ENCODE results near the gene COL24A1.
A peak's percentile ranks its signal among the peaks of the same experiment; 100 is the strongest.

Gene COL24A1

DNA sequence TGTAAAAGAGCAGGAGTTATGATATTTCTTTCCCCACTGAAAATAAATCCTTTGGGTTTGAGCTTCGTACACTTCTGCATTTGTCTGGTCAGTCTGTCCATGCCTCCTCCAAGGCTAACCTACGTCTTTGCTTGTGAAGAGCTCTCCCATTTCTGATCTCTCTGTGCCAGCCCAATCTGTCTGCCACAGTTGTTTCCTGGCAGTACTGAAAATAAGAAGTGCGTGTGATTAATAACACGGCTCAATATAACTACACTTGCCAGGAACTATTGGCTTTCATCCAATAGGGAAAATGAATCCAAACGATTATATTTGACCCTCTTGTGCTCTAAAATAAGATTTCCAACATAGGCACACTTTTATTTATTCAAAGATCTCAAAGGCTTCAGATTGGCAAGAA is 19.2 kb upstream of the COL24A1 start:
- no peaks in the 10 kb centered on the region for H3K27me3 Mint-ChIP-seq

DNA sequence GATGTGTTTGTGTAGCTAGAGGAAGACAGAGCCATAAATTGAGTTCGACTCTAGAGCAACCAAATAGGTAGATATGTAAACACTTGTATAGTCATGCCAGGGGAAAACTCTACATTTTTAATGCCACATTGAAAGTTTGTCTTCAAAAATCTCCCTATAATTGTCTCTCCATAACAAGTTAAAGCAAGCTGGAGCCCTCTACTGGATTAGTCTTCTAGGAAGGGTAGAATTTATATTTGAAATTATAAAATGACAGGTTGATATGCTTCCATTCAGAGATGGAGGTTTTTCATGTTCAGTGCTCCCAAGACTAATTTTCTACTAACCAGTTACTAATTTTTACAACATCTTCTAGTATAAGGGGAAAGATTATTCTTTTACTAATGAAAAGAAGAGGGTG is 13.1 kb upstream of the COL24A1 start:
- Mint-ChIP-seq H3K4me1 (no peaks in the 10 kb centered on the region), H3K36me3 (ENCODE audit: low read depth) (no peaks in the 10 kb centered on the region), H3K27ac (no peak overlapping the region), H3K9me3 (peaks cover 12% of the 10 kb centered on the region), H3K4me3 (no peak overlapping the region), H3K27me3 (no peaks in the 10 kb centered on the region)
- ATAC-seq (no peak), DNase-seq (no peak)

More for the DNA sequence above, 19.2 kb upstream of the COL24A1 start:
- H3K4me3 Mint-ChIP-seq, result no peak overlapping the region
- H3K9me3 Mint-ChIP-seq, result peaks cover 4% of the 10 kb centered on the region
- no peaks in the 10 kb centered on the region for H3K4me1 Mint-ChIP-seq
- H3K36me3 Mint-ChIP-seq (ENCODE audit: low read depth), result no peaks in the 10 kb centered on the region
- H3K27ac Mint-ChIP-seq, result no peak overlapping the region
- DNase-seq (no peak), ATAC-seq (no peak)

DNA sequence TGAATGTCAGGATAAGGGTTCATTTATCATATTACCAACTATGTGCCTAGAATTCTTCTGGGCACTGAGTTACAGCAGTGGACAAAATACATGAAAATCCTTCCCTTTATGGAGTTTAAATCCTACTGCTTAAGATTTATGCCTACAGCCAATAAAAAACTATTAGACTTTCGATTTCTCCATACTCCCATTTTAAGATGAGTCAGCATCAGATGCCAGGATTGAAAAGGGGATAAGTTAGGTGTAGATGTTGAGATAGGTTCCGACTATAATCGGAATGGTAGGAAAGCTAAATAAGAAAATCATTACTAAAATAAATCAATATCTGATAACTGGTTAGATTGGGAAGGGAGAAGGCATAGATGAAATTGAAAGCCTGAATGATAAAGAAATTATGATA is 3.2 kb upstream of the COL24A1 start:
- DNase-seq (no peak), ATAC-seq (no peak)
- H3K9me3 Mint-ChIP-seq, result no peaks in the 10 kb centered on the region
- no peak overlapping the region for H3K27ac Mint-ChIP-seq
- H3K36me3 Mint-ChIP-seq (ENCODE audit: low read depth), result no peaks in the 10 kb centered on the region
- H3K4me3 Mint-ChIP-seq, result no peak overlapping the region
- H3K27me3 Mint-ChIP-seq, result peaks cover 32% of the 10 kb centered on the region
- H3K4me1 Mint-ChIP-seq, result peaks cover 4% of the 10 kb centered on the region

DNA sequence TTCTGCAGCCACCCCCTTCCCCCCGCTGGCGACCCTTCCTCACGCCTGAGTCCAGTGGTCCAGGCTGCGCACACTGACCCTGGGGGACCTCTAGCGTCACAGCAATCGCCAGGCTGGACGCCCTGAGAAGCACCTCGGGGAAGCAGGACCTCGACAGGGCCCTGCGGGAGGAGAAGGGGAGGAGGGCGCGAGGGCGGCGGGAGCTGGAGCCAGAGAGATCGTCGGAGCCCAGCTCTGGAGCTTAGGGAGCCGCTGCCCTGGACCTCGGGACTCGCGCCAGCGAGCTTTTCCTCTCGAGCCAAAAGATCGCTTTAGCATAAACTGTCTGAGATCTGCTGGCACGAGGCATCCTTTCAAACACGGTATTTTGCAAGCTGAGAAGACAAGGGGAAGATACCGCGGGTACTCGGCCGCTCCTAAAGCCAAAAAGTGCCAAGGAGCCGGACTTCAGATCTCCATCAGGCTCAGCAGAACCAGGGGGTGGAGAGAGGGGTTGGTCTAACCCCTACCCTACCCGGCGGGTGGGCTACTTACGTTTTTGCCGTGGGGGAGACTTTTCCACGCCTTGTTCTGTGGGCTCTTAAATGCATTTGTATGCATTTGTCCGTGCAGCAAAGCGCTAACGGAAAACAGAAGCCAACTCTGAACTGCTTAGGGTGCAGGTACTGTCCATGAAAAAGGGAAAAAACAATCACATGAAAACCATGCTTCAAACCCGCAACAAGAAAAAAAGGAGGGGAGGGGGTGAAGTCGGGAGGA is 586 bp downstream of the COL24A1 start:
- Mint-ChIP-seq H3K4me3 (peak overlapping the region; percentile 32), H3K4me1 (peaks cover 4% of the 10 kb centered on the region), H3K27ac (no peak overlapping the region), H3K9me3 (no peaks in the 10 kb centered on the region), H3K36me3 (ENCODE audit: low read depth) (no peaks in the 10 kb centered on the region), H3K27me3 (peaks cover 47% of the 10 kb centered on the region)
- ATAC-seq (no peak), DNase-seq (no peak)

DNA sequence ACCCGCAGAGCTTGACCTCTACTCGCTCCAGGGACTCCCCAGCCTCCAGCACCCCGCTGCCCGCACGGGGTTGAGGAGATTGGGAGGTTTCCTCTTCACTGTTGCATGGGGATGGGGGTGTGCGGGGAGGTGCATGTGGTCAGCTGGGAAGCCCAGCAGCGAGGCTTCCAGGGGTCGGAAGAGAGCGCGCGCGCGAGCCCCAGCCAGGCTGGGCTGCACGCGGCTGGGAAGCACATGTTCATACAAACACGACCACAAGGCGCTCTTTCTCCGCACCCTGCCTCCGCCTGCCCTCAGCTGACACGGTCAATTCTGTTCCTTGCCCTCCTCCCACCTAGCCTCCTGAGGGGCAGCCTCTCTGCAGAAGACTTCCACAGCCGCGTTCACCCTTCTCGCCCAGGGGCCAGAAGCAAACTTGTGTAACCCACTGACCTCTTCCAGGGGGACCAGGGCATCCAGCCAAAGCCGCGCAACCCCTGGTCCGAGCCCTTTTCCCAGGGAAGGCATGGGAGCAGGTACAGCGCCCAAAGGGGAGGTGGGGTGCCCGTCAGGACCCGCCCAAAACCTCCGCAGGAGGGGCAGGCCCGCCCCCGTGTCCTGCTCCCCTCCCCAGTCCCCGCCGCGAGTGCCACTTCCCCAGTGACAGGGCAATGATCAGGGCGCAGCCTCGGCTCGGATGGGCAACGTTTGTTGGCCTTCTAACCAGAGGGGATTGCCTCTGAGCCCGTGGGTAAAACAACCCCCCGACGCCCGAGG is 1.3 kb downstream of the COL24A1 start:
- ATAC-seq, result no peak
- H3K27ac Mint-ChIP-seq, result no peak overlapping the region
- H3K27me3 Mint-ChIP-seq, result peaks cover 47% of the 10 kb centered on the region

DNA sequence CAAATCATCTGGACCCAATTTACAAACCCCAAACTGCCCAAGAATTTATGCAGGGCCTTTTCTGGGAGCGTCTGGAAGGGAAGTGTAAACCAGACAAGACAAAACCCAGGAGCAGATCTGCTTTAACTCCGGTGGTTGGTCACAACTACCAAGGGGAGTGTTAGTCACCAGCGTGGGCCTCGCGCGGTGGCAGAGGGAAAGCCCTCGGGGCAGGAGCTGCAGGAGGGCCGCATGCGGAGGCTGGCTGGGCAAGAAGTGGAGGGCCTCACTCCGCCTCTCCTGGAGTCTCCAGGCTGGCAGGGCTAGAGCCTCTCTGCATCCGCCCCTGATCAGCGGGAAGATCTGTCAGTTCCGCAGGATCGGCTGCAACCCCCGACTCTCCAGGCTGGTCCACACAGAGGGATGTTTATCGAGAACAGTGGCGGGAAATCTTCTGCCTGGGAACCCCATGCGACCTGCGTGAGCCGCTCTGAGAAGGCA is 2.0 kb downstream of the COL24A1 start:
- DNase-seq (no peak), ATAC-seq (no peak)
- Mint-ChIP-seq H3K9me3 (no peaks in the 10 kb centered on the region), H3K36me3 (ENCODE audit: low read depth) (no peaks in the 10 kb centered on the region), H3K4me1 (peaks cover 4% of the 10 kb centered on the region), H3K27me3 (peaks cover 47% of the 10 kb centered on the region), H3K4me3 (no peak overlapping the region), H3K27ac (no peak overlapping the region)

More for the DNA sequence above, 1.3 kb downstream of the COL24A1 start:
- H3K4me1 Mint-ChIP-seq, result peaks cover 4% of the 10 kb centered on the region
- H3K36me3 Mint-ChIP-seq (ENCODE audit: low read depth), result no peaks in the 10 kb centered on the region
- no peak overlapping the region for H3K4me3 Mint-ChIP-seq
- H3K9me3 Mint-ChIP-seq, result no peaks in the 10 kb centered on the region
- no peak for DNase-seq

DNA sequence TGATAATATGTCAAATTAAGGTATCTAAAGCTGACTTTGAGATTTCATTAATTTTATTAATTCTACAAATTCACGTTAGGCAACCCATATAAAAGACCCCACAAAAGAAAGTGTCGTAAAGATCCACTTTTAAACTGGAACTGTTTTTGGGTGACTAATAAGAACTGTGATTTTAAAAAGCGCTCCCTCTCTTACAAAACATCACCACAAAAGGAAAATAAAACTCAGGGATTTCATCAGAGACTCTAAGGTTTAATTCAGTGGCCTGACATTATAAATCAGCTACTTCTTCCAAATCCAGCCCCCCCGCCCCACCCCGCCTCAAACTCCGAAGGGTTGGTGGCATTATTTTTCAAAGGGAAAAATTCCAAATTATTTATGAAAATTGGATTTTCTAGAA is 2.7 kb downstream of the COL24A1 start:
- Mint-ChIP-seq H3K4me1 (peaks cover 4% of the 10 kb centered on the region), H3K27me3 (peaks cover 47% of the 10 kb centered on the region), H3K4me3 (no peak overlapping the region), H3K9me3 (no peaks in the 10 kb centered on the region), H3K36me3 (ENCODE audit: low read depth) (no peaks in the 10 kb centered on the region), H3K27ac (no peak overlapping the region)
- DNase-seq, result no peak
- ATAC-seq, result no peak

DNA sequence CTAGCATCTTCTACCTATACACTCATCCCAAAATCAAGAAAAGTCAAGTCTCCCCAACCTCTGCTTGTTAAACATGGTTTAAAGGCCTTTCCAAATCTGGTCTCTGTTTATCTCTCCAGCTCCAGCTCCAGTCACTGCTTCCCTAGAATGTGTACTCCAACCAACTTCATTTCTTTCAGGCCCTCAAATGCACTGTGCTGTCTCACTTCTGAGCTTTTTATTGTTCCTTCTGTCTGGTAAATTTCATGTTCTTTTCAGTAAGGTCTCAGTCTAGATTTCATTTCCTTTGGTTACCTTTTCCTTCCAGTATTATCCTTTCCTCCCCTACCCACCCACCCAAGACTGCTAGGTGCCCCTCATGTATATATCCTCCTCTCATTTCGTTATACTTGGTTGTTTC is 3.7 kb downstream of the COL24A1 start:
- H3K9me3 Mint-ChIP-seq, result no peaks in the 10 kb centered on the region
- ATAC-seq, result no peak
- no peak for DNase-seq

DNA sequence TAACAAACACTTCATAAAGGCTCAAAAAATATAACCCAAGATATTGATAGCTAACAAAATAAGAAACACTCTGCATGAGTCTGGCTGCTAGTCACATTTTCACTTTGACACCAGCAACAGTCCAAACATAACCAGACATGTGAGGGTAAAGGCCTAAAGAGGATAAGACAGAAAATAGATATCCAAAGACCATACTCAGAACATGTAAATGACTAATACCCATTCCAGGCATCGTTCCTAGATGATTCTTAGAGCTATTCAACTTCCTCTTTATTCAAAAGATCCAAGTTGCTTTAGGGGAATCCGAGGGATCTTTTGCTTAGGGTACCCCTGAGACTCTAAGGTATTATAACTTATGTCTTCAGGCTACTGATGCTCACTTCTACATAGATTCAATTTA is 5.1 kb downstream of the COL24A1 start:
- DNase-seq (no peak), ATAC-seq (no peak)
- no peak overlapping the region for H3K4me3 Mint-ChIP-seq
- peaks cover 27% of the 10 kb centered on the region for H3K27me3 Mint-ChIP-seq
- H3K36me3 Mint-ChIP-seq (ENCODE audit: low read depth), result no peaks in the 10 kb centered on the region
- peaks cover 2% of the 10 kb centered on the region for H3K4me1 Mint-ChIP-seq
- H3K9me3 Mint-ChIP-seq, result no peaks in the 10 kb centered on the region
- H3K27ac Mint-ChIP-seq, result no peak overlapping the region

More for the DNA sequence above, 3.7 kb downstream of the COL24A1 start:
- Mint-ChIP-seq H3K27ac (no peak overlapping the region), H3K4me3 (no peak overlapping the region), H3K36me3 (ENCODE audit: low read depth) (no peaks in the 10 kb centered on the region), H3K27me3 (peaks cover 40% of the 10 kb centered on the region), H3K4me1 (peaks cover 4% of the 10 kb centered on the region)

DNA sequence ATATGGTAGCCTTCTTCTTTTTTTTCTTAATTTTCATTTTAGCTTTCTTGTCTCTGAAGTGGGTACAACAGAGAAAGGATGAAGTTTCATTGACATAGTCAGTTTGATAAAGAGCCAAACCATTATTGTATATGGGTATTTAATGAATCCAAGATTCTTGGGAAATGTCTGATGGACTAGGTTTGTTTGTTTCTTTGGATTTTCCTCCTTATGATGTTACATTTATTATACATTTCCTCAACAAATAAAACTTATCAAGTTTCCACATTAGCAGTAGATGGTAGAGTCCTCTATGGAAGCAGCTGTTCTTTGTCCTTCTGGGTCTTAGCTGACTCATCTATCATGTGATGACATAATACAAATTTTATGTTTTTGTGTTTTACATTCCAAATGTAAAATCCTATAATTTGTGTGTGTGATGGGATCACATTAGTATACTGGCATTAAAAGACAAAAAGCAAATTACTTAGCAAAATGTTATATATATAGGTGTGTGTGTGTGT is 6.0 kb downstream of the COL24A1 start:
- H3K36me3 Mint-ChIP-seq (ENCODE audit: low read depth), result no peaks in the 10 kb centered on the region
- no peaks in the 10 kb centered on the region for H3K9me3 Mint-ChIP-seq
- no peaks in the 10 kb centered on the region for H3K4me1 Mint-ChIP-seq
- no peak overlapping the region for H3K4me3 Mint-ChIP-seq
- ATAC-seq, result no peak
- peaks cover 20% of the 10 kb centered on the region for H3K27me3 Mint-ChIP-seq
- H3K27ac Mint-ChIP-seq, result no peak overlapping the region
- DNase-seq, result no peak

DNA sequence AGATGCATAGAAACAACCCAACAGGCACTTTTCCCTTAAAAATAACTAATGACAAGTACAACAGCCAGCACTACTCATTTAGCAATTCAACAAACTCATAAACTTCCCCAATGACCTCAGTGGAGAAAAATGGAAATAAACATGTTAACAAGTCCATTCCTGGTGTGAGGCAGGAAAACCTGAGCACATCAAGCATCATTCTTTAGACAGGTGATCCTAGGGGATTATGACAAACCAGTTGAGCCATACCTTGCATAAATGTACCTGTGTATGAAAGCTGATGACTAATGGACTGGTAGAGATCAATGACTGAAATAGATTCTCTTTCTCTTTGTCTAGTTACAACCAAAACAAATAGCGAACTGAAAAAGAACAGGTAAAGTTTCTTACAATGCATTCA is 7.0 kb downstream of the COL24A1 start:
- Mint-ChIP-seq H3K4me1 (no peaks in the 10 kb centered on the region), H3K36me3 (ENCODE audit: low read depth) (no peaks in the 10 kb centered on the region), H3K9me3 (no peaks in the 10 kb centered on the region), H3K27ac (no peak overlapping the region), H3K4me3 (no peak overlapping the region), H3K27me3 (peaks cover 12% of the 10 kb centered on the region)
- DNase-seq (no peak), ATAC-seq (no peak)

DNA sequence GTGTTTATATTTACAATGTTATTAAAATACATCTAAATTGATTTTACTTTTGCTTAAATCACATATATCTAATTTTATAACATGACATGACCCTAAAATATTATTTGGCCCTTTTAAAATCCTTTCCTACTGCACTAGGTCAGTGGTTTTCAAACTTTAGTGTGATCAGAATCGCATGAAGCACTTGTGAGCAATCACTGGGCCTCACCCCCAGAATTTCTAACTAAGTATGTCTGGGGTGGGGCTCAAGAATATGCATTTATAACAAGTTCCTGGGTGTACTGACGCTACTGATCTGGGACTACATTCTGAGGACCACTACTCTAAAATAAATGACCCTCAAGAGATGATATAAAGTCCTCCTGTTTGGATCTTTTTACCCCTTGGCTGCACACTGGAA is 8.8 kb downstream of the COL24A1 start:
- Mint-ChIP-seq H3K4me1 (no peaks in the 10 kb centered on the region), H3K36me3 (ENCODE audit: low read depth) (no peaks in the 10 kb centered on the region), H3K4me3 (no peak overlapping the region), H3K27ac (no peak overlapping the region), H3K27me3 (peaks cover 3% of the 10 kb centered on the region), H3K9me3 (no peaks in the 10 kb centered on the region)
- ATAC-seq (no peak), DNase-seq (no peak)

DNA sequence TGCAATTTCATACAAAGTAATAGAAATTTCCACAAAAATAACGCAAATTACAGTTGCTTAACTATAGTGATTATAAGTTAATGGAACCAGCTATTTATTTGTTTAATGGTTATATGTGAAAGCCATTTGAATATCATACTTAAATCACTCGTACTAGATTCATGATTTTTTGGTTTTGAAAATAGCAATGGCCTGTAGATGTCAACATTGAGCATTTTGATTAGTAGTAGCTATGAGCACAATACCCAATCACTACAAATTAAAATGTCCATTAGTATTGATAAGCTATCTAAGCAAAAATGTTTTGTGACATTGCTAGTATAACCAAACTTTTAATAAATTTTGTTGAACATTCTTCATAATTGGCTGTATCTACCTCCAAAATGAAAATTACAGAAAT is 10.0 kb downstream of the COL24A1 start:
- H3K27me3 Mint-ChIP-seq, result peaks cover 2% of the 10 kb centered on the region
- no peaks in the 10 kb centered on the region for H3K4me1 Mint-ChIP-seq
- DNase-seq, result no peak
- no peak overlapping the region for H3K27ac Mint-ChIP-seq
- H3K36me3 Mint-ChIP-seq (ENCODE audit: low read depth), result no peaks in the 10 kb centered on the region
- no peak for ATAC-seq
- H3K4me3 Mint-ChIP-seq, result no peak overlapping the region
- no peaks in the 10 kb centered on the region for H3K9me3 Mint-ChIP-seq

DNA sequence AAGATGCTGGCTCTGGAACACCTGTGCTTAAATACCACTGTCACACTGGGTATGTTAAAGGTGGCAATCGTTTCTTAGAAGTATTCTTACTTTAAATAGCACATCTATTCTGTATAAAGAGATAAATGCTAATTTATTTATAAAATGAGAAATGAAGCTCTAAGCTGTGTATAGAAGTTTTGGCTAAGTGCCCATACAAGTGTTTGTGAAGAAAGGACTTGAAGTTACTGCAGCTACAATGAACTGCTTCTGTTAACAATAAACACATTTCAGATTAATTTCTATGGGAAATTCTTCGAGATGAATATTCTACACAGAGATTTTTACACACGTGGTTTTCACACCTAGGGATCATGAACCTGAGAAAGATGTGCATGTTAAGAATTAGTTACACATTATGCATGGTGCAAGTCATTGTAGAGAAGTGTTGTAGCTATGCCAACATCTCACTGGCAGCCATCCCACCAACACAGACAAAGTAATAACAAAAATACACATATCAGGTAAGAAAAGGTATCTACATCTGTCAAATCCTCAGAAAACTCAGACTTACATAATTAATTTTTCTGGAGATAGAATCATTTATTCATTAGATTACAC is 16.2 kb downstream of the COL24A1 start:
- Mint-ChIP-seq H3K4me1 (no peaks in the 10 kb centered on the region), H3K27ac (no peak overlapping the region), H3K9me3 (no peaks in the 10 kb centered on the region), H3K27me3 (peaks cover 7% of the 10 kb centered on the region), H3K36me3 (ENCODE audit: low read depth) (no peaks in the 10 kb centered on the region), H3K4me3 (no peak overlapping the region)
- ATAC-seq, result no peak
- DNase-seq, result no peak

DNA sequence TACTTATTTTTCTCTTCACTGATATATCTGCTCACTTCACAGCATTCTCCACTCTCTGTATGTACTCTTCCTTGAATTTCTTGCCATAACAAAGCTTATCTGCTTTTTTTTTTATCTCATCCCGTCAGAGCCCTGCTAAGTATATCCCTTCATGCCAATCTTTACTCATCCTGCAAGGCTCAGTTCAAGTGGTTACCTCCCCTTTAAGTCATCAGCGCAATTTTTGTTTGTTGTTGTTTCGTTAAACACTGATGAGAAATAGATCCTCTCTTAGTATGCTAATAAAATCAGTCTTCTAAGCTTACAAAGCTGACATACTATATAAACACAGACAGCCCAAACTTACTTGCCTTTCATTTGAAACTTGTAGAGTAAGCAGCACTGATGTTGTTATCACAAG is 17.8 kb downstream of the COL24A1 start:
- peaks cover 7% of the 10 kb centered on the region for H3K27me3 Mint-ChIP-seq
- no peaks in the 10 kb centered on the region for H3K4me1 Mint-ChIP-seq
- no peak overlapping the region for H3K4me3 Mint-ChIP-seq
- no peak overlapping the region for H3K27ac Mint-ChIP-seq
- H3K9me3 Mint-ChIP-seq, result no peaks in the 10 kb centered on the region
- ATAC-seq (no peak), DNase-seq (no peak)
- H3K36me3 Mint-ChIP-seq (ENCODE audit: low read depth), result no peaks in the 10 kb centered on the region
